ENCODE results near the gene PKNOX2. TPM values are rescaled to one million over a fixed set of nuclear protein-coding genes. Genes with fewer than 3 reads are reported as not detected.

PKNOX2 gene
- total and polyA plus RNA-seq, 2 of the 8 experiments (the other 6 are each of a cell fraction or from before 2014, with no cell fraction given) = 2.0 TPM

DNA sequence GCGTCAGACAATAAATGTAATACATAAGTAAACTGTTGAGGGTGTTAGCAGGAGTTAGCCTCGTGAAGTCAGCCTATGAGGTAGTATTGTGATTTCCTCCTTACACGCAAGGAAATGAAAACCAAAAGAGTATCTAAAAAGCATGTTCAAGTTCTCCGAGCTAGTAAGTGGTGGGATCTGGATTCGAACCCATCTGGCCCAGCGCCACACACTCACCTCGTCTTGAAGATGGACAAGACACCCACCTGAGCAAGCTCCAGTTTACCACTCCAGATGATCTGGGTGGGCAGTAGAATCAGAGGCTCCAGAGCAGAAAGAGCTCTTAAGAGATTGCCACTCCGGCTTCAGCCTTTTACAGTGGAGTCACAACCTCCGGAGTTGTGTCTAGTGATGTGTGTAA is 140.3 kb downstream of the PKNOX2 start (continued):
- TF ChIP-seq TAF1 (IDR thresholded peaks at IDR 0.05; ENCODE audit: low read depth, low read length) = no peak
- no peak for TF ChIP-seq YY1 (IDR thresholded peaks at IDR 0.05; ENCODE audit: low read depth, low read length)
- TF ChIP-seq PHF8 (conservative IDR thresholded peaks at IDR 0.05; ENCODE audit: low read depth, low read length) = no peak
- TF ChIP-seq RFX5 (IDR thresholded peaks at IDR 0.05; ENCODE audit: borderline replicate concordance, low read depth, low read length) = no peak
- TF ChIP-seq, protein P1, sequence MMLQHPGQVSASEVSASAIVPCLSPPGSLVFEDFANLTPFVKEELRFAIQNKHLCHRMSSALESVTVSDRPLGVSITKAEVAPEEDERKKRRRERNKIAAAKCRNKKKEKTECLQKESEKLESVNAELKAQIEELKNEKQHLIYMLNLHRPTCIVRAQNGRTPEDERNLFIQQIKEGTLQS (IDR thresholded peaks at IDR 0.05; ENCODE audit: insufficient read depth, low read depth, low read length) = no peak

All from H1 (cell line).